ENCODE results near the gene LEPROT.

- TF ChIP-seq CTCF (IDR thresholded peaks at IDR 0.05): no peak
- TF ChIP-seq ZFX (IDR thresholded peaks at IDR 0.05; ENCODE audit: borderline replicate concordance): no peak
Measured at GRCh38 chr1:65483993-65484754, 63.7 kb downstream of the LEPROT start.

Measured in 22Rv1 (cell line).